Mesothelial cell of epicardium (in vitro differentiated cells): ENCODE measurements around the gene NLK. TPM values are rescaled to one million over a fixed set of nuclear protein-coding genes. Genes with fewer than 3 reads are reported as not detected.

Experiments used
- DNase-seq, 2 experiments: peaks; one replicate each; pipeline ENCODE4 v3.0.0; 2021; ENCODE audit warnings: low spot score in 2 of 2; ENCODE audit not compliant: unreplicated experiment in 2 of 2
- H3K27ac Mint-ChIP-seq: 2 replicates; pipeline ENCODE4 v1.8.0; 2021; ENCODE audit warnings: mixed read lengths
- H3K27me3 Mint-ChIP-seq: 2 replicates; pipeline ENCODE4 v1.8.0; 2021; ENCODE audit warnings: low read depth, mixed read lengths
- H3K36me3 Mint-ChIP-seq: 2 replicates; pipeline ENCODE4 v1.8.0; 2021; ENCODE audit warnings: mixed read lengths
- H3K4me1 Mint-ChIP-seq: 2 replicates; pipeline ENCODE4 v1.8.0; 2021; ENCODE audit warnings: mixed read lengths
- H3K4me3 Mint-ChIP-seq: 2 replicates; pipeline ENCODE4 v1.8.0; 2021; ENCODE audit warnings: mild to moderate bottlenecking, moderate library complexity, mixed read lengths
- H3K9me3 Mint-ChIP-seq: 2 replicates; pipeline ENCODE4 v1.8.0; 2021; ENCODE audit warnings: mixed read lengths
- CTCF ChIP-seq: fragments of 200-600 bp; sonication (generic); IDR thresholded peaks from one replicate; pipeline ENCODE4 v1.5.0; 2021; ENCODE audit warnings: antibody characterized with exemption; ENCODE audit not compliant: unreplicated experiment
- total RNA-seq: library from RNA; stranded (reverse); gene quantifications from 3 replicates; pipeline ENCODE4 v1.2.1, GENCODE V29; 2021

NLK gene
- total RNA-seq, 1 donor from 2014 or later: 22.6 TPM

DNA sequence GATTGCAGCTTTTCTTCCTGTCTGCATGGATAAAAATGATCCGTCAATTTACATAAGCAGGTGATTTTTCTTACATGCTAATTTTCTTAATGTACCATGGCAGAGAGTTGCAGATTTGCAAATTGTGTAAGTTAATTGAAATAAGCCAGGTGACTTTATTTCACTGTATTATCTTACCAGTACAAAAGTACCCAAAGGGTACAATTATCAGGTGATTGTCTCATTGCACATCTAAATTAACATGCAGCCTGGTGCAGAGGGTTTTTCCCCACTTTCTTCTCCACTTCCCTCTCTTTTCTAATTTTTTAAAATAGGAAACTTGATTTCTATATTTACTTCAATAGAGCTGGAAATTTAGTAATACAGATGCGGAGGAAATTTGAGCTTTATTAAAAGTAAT, 11.2 kb downstream of the NLK start:
- Mint-ChIP-seq H3K4me1 (peaks cover 32% of the 10 kb centered on the region), H3K36me3 (no peaks in the 10 kb centered on the region), H3K4me3 (no peak overlapping the region), H3K27me3 (no peaks in the 10 kb centered on the region), H3K9me3 (no peaks in the 10 kb centered on the region), H3K27ac (no peak overlapping the region)
- no peak for TF ChIP-seq CTCF
- DNase-seq: no peak

GRCh38 chr17:28055546-28056275, 13.2 kb downstream of the NLK start:
- Mint-ChIP-seq H3K27me3 (no peaks in the 10 kb centered on the region), H3K36me3 (no peaks in the 10 kb centered on the region), H3K4me3 (no peak overlapping the region), H3K9me3 (no peaks in the 10 kb centered on the region), H3K4me1 (peaks cover 25% of the 10 kb centered on the region), H3K27ac (no peak overlapping the region)
- no peak for TF ChIP-seq CTCF
- no peak for DNase-seq

- H3K4me3 Mint-ChIP-seq: no peak overlapping the region
These were observed 13.8 kb downstream of the NLK start for GRCh38 chr17:28056276-28056620.

GRCh38 chr17:28057731-28058246, 15.3 kb downstream of the NLK start:
- no peak overlapping the region for H3K4me3 Mint-ChIP-seq
- TF ChIP-seq CTCF: no peak
- no peaks in the 10 kb centered on the region for H3K27me3 Mint-ChIP-seq
- no peak for DNase-seq
- no peaks in the 10 kb centered on the region for H3K9me3 Mint-ChIP-seq
- H3K27ac Mint-ChIP-seq: no peak overlapping the region
- no peaks in the 10 kb centered on the region for H3K36me3 Mint-ChIP-seq
- H3K4me1 Mint-ChIP-seq: peaks cover 31% of the 10 kb centered on the region

More at GRCh38 chr17:28056276-28056620, 13.8 kb downstream of the NLK start:
- H3K9me3 Mint-ChIP-seq: no peaks in the 10 kb centered on the region
- TF ChIP-seq CTCF: no peak
- H3K36me3 Mint-ChIP-seq: no peaks in the 10 kb centered on the region
- no peak for DNase-seq
- no peak overlapping the region for H3K27ac Mint-ChIP-seq
- no peaks in the 10 kb centered on the region for H3K27me3 Mint-ChIP-seq
- H3K4me1 Mint-ChIP-seq: peaks cover 30% of the 10 kb centered on the region

DNA sequence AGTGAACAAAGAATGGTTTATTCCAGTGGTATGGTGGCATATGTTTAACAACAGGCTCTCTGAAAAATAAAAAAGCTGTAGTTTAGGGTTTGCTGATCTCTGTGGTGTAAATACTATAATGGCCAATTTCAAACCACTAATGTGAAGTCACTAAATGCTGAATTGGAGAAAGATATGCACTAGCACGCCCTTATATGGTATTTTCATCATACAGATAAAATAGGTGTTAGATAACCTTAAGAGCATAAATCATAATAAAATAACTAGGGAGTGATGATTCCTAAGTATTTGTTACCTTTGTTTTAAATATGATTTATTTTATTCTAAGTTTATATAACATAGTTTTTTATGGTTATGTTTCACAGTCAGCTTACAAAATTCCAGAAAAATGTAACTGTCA, 17.2 kb downstream of the NLK start:
- H3K27me3 Mint-ChIP-seq: no peaks in the 10 kb centered on the region
- DNase-seq: no peak
- H3K4me3 Mint-ChIP-seq: no peak overlapping the region
- H3K9me3 Mint-ChIP-seq: no peaks in the 10 kb centered on the region
- no peaks in the 10 kb centered on the region for H3K36me3 Mint-ChIP-seq
- peak overlapping the region; percentile 6 for H3K27ac Mint-ChIP-seq
- H3K4me1 Mint-ChIP-seq: peaks cover 24% of the 10 kb centered on the region
- TF ChIP-seq CTCF: no peak

- no peak for DNase-seq
- no peak for TF ChIP-seq CTCF
- H3K9me3 Mint-ChIP-seq: peaks cover under 1% of the 10 kb centered on the region
These were observed 23.2 kb downstream of the NLK start for GRCh38 chr17:28065706-28066105.

More at GRCh38 chr17:28065706-28066105, 23.2 kb downstream of the NLK start:
- Mint-ChIP-seq H3K4me3 (no peak overlapping the region), H3K4me1 (peaks cover 8% of the 10 kb centered on the region), H3K27ac (no peak overlapping the region), H3K27me3 (no peaks in the 10 kb centered on the region), H3K36me3 (peaks cover under 1% of the 10 kb centered on the region)
